BE2C (cell line): Measurements from ENCODE around the gene RARB.

Source experiments
- DNase-seq: peaks from one replicate; pipeline ENCODE4 v3.0.0-alpha.2; 2020
- H3K27me3 ChIP-seq: fragments of 250-450 bp; sonication (Bioruptor Pico); 2 replicates; pipeline ENCODE4 v1.5.1; 2020; ENCODE audit warnings: mild to moderate bottlenecking
- H3K36me3 ChIP-seq: fragments of 250-450 bp; sonication (Bioruptor Pico); 2 replicates; pipeline ENCODE4 v1.5.1; 2020; ENCODE audit warnings: mild to moderate bottlenecking
- H3K4me1 ChIP-seq: fragments of 250-450 bp; sonication (Bioruptor Pico); 2 replicates; pipeline ENCODE4 v1.5.1; 2020
- H3K4me3 ChIP-seq: 2 replicates; pipeline ENCODE4 v1.5.1; 2011; ENCODE audit warnings: low read depth, low read length
- H3K9me3 ChIP-seq: fragments of 250-450 bp; sonication (Bioruptor Pico); 2 replicates; pipeline ENCODE4 v1.5.1; 2020
- CTCF ChIP-seq: IDR thresholded peaks from 2 replicates; pipeline ENCODE4 v1.5.1; 2012; ENCODE audit warnings: mild to moderate bottlenecking, low read depth, low read length

The RARB gene

GRCh38 chr3:25618028-25618427 lies 190.0 kb downstream of the RARB start:
- H3K4me3 ChIP-seq: no peak overlapping the region
- TF ChIP-seq CTCF: no peak
- H3K27me3 ChIP-seq: no peaks in the 10 kb centered on the region
- H3K4me1 ChIP-seq: no peaks in the 10 kb centered on the region
- H3K9me3 ChIP-seq: no peaks in the 10 kb centered on the region
- no peak for DNase-seq
- H3K36me3 ChIP-seq: no peaks in the 10 kb centered on the region

GRCh38 chr3:25619382-25619781 lies 191.3 kb downstream of the RARB start:
- DNase-seq: no peak
- Histone ChIP-seq H3K27me3 (no peaks in the 10 kb centered on the region), H3K36me3 (no peaks in the 10 kb centered on the region), H3K9me3 (no peaks in the 10 kb centered on the region), H3K4me1 (no peaks in the 10 kb centered on the region), H3K4me3 (no peak overlapping the region)
- TF ChIP-seq CTCF: no peak

- Histone ChIP-seq H3K4me1 (no peaks in the 10 kb centered on the region), H3K4me3 (no peak overlapping the region), H3K27me3 (no peaks in the 10 kb centered on the region), H3K9me3 (no peaks in the 10 kb centered on the region), H3K36me3 (no peaks in the 10 kb centered on the region)
- no peak for TF ChIP-seq CTCF
- DNase-seq: no peak
Observed at GRCh38 chr3:25620493-25620892, 192.4 kb downstream of the RARB start.

- Histone ChIP-seq H3K9me3 (no peaks in the 10 kb centered on the region), H3K27me3 (no peaks in the 10 kb centered on the region), H3K36me3 (no peaks in the 10 kb centered on the region), H3K4me1 (no peaks in the 10 kb centered on the region), H3K4me3 (no peak overlapping the region)
- no peak for TF ChIP-seq CTCF
- no peak for DNase-seq
Observed at GRCh38 chr3:25621087-25621486, 193.0 kb downstream of the RARB start.

GRCh38 chr3:25631989-25632388 lies 203.9 kb downstream of the RARB start:
- TF ChIP-seq CTCF: no peak
- Histone ChIP-seq H3K4me1 (no peaks in the 10 kb centered on the region), H3K27me3 (no peaks in the 10 kb centered on the region), H3K9me3 (no peaks in the 10 kb centered on the region), H3K4me3 (no peak overlapping the region), H3K36me3 (no peaks in the 10 kb centered on the region)
- no peak for DNase-seq

- Histone ChIP-seq H3K9me3 (no peaks in the 10 kb centered on the region), H3K4me1 (no peaks in the 10 kb centered on the region), H3K4me3 (no peak overlapping the region), H3K36me3 (no peaks in the 10 kb centered on the region), H3K27me3 (no peaks in the 10 kb centered on the region)
- no peak for TF ChIP-seq CTCF
- no peak for DNase-seq
Observed at GRCh38 chr3:25633919-25634318, 205.9 kb downstream of the RARB start.
